Inflammatory macrophage treated with lipopolysaccharide for 4 hours (primary cell): ENCODE results near the gene ILDR2.
A peak's percentile ranks its signal among the peaks of the same experiment; 100 is the strongest.

Experiments used
- DNase-seq: peaks from one replicate; pipeline ENCODE4 v3.0.0-alpha.2; 2020

Gene ILDR2

DNA sequence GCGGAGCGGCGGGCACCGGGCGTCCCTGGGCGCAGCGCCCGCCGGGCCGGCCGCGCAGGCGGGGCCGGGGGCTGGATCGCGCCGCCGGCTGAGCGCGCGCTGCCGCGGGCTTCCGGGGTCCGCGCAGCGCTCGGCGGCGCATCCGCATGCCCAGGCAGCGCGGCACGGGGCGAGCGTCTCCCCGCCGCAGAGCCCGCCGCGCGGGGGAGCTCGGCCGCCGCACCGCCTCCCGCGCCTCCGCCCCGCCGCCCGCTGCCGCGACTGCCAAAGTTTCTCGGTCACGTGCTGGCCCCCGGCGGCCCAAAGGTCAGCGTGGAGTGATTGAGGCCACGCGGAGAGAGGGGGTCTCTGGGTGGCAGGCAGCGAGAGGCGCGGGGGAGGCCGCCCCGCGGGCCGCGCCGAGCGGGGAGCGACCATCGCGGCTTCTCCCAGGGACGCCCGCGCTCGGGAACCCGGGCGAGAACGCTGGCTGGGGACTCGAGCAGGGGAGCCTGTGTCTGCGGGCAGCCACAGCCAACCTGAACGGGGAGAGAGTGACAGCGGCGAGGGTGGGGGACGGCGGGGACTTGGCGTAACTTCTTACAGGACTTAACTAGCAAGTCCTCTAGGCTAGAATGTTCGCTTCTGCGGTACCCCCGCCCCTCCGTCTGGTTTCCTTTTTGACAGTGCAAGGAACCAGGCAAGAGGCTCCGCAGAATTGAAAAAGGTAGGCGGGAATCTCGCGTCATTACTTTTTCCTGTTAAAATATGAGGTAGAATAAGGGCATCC is at the start of gene ILDR2:
Gene ILDR2 (minus strand): TSS at position 180 of the 769 bp plus-strand sequence. CDS start 272 bp downstream, outside the sequence.
- DNase-seq, result peak; percentile 44

DNA sequence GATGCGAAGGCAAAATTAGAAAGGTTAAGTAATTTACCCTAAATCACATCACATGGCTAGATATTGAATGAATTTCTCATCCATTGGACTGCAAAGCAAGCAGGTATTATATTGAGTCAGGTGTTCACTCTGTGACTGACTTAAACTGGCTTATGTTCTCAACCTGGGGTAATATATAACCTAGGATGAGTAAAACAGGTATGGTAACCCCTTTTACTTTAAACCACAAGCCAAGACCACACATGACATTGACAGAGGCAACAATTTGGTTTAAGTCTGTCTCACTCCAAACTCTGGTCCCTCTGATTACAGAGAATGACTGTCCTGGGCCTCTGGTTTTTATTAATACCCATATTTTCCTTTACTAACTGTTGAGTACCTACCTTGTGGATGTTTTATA is 47.0 kb upstream of the ILDR2 start:
- DNase-seq, result no peak

DNA sequence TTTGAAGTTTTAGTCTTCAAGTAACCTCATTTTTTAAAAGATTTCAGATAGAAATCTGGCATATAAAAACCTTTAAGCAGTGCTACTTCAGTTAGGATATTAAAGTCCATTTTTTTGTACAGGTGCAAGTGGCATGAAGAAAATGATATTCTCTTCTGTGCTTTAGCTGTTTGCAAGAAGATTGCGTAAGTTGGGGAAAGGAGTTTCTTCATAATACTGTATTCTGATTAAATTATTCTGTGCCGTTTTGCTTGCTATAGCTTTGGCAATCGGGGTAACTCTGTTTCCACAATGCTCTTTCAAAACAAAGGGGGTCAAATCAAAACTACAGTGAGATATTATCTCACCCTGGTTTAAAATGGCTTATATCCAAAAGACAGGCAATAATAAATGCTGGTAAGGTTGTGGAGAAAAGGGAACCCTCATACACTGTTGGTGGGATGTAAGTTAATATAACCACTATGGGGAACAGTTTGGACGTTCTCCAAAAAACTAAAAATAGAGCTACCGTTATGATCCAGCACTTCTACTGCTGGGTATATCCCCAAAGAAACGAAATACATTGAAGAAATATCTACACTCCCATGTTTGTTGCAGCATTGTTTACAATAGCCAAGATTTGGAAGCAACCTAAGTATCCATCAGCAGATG is 40.9 kb upstream of the ILDR2 start:
- peak; percentile 53 for DNase-seq

GRCh38 chr1:167013108-167013929 is 38.0 kb upstream of the ILDR2 start:
- DNase-seq, result no peak

DNA sequence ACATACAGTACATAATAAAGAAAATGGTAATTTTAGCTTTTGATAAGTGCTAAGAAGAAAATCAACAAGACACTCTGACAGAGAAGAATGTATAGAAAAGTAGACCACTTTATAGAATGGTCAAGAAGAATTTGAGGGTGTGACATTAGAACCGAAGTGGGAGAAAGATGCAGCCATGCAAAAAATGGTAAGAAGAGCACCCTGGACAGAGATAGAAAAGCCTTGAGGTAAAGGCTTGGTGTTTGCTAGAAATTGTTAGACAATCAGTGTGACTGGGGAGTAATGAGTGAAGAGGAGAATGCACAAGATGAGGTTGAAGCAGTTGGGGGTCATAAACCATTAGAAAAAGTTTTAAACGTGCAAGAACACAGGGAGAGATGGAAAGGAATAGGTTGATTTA is 37.2 kb upstream of the ILDR2 start:
- no peak for DNase-seq

DNA sequence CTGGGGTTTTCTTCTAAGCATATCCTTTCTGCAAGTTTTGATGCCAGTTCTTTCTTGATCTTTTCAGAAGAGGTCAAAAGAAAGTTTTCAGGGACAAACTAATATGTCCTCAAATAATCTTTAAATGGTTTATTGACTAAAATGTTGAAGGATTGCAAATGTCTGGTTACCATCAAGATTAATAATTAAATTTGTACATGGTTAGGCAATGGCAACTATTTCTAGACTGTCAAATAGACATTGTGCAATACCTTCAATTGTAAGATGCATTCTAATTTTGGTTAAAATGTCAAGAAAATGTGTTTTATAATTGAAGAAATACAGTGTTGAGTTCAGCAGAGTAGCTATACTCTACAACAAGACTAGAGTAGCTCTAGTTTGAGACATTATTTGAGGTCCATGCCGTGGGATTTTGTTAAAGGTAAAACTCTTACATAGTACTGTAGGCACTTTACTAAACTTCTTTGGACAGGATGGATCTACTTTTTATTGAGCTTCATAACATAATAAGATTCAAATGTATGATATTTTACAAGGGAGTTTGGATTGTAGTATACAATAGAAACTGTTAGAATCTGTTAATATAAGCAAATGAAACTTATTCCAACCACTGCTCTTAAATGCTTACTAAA is 36.3 kb upstream of the ILDR2 start:
- no peak for DNase-seq

- no peak for DNase-seq
Measured at GRCh38 chr1:167003711-167004110, 28.4 kb upstream of the ILDR2 start.

GRCh38 chr1:167002354-167002753 is 27.0 kb upstream of the ILDR2 start:
- no peak for DNase-seq

DNA sequence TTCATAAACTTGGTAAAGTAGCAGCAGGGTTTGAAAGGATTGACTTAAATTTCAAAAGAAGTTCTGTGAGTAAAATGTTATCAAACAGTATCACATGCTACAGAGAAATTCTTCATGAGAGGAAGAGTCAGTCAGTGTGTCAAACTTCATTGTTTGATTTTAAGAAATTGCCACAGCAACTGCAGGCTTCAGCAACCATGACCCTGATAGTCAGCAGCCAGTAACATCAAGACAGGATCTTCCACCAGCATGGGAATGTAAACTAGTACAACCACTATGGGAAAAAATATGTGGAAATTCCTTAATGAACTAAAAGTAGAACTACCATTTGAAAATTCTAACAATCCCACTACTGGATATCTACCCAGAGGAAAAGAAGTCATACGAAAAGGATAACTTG is 25.2 kb upstream of the ILDR2 start:
- DNase-seq, result no peak

GRCh38 chr1:166999500-167000055 is 24.2 kb upstream of the ILDR2 start:
- DNase-seq, result no peak

DNA sequence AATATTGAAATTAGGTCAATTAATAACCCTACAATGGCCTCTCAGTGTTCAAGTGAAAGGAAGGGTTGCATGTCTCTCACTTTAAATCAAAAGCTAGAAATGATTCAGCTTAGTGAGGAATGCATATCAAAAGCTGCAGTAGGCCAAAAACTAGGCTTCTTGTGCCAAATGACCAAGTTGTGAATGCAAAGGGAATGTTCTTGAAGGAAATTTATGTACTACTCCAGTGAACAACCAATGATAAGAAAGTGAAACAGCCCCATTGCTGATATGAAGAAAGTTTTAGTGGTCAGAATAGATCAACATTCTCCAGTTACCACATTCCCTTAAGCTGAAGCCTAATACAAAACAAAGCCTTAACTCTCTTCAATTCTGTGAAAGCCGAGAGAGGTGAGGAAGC is 23.7 kb upstream of the ILDR2 start:
- no peak for DNase-seq

- DNase-seq, result no peak
Measured at GRCh38 chr1:166988974-166989515, 13.7 kb upstream of the ILDR2 start, which contains the start of gene MAEL. Gene MAEL, plus strand, starts transcription at chr1:166989280. Its CDS starts 73 bp downstream, at chr1:166989353.

DNA sequence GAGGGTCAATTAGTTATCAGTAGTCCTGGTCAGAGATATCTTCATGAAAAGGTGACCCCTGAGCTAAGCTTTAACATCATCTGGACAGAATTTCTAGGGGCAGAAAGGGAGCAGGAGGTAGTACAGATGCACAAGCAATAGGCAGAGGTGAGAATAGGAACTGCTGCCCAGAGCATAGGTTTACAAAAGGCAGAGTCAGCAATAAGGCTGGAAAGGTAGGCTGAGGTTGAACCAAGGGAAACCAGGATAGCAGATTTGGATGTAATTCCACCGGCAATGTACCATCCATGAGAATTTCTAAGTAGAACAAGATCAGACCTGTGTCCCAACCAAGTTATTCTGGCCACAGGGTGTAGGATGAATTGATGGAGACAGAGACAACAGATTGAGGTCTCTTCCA is 6.2 kb upstream of the ILDR2 start:
- no peak for DNase-seq

DNA sequence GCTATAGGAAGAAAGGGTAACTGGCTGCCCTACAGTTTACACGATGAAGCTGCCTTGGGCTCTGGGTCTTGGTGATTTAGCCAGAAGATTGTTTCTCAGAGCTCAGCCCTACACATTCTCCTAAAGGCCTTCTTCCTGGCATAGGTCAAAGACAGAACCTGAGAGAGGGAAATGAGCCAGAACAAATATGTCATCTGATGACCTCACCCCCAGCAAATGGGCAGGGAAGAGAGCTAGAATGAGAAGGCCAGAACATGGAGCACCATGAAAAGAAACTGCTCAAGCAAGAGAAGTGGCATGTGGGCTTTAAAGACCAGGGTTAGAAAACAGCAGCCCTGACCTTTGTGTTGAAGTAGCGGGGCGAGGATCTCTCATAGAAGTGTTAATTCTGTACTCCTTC is 5.5 kb upstream of the ILDR2 start:
- no peak for DNase-seq

DNA sequence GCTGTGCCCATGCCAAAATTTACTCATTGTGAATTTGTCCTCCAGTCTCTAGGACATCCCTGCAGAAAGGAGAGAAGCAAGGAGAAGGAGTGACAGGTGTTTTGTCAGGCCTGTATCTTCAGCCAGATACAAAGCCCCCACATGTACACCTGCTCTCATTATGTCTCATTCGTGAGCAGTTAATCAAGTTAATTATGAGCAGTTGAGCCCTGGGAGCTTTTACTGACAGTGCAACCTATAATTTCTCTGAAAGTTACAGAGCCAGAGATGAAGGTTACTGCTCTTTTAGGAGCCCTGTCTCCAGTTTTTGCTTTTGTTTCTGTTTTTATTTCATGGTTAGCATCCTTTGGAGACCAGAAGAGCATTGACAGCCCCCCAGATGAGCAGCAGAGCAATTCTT is 5.0 kb upstream of the ILDR2 start:
- no peak for DNase-seq

DNA sequence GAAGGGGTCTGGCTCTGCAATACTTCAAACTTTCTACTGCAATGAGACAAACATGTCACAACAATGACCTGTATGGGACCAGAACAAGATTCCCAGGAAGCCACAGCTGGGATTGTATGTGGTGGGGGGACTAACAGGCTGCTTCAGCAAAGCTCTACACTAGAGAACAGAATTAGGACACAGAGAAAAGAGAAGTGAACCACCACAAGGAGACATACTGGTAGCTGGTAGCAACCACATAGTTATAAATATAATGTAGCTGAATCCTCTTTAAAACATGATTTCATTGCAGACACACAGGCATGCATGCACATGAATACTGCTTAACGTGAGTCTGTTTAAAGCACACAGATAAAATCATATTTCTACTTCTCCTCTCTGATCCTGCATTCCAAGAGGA is 3.5 kb upstream of the ILDR2 start:
- DNase-seq, result no peak

DNA sequence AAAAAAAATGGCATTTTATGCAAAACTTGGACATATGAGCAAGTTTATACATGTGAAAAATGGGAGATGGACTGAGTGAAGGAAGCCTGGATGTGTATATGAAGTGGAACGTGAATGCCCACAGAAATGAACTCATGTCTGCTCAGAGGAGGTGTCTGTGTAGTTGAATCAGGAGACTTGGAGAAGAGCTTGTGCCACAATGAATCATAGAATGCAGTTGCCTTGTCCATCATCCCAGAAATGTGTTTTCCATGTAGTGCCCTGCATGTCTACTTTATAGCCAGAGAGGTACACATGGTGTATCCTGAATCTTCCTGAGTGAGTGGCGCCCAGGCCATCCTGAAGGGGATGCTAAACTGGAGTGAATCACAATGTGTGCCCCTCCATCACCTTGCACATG is 2.6 kb upstream of the ILDR2 start:
- DNase-seq, result no peak

- no peak for DNase-seq
Measured at GRCh38 chr1:166974647-166975345, 544 bp downstream of the ILDR2 start.

DNA sequence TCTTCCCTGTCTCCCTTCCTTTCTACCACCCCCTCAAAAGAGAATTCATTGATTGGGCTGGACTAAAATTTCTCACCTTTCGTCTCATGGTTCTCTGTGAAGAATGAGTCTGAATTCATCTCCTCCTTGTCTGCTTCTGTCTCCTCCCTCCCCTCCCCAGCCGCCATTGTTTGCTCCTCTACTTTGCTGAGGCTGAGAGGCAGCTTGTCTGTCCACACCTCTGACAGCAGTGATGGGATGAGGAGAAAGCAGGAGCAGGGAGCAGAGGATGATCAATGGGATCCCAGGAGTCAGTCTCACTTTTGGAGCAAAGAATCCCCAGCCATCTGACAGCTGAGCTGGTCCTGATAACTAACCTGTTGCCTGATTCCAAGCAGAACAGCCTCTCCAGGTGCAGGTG is 2.5 kb downstream of the ILDR2 start:
- no peak for DNase-seq

- no peak for DNase-seq
Measured at GRCh38 chr1:166972193-166972592, 3.1 kb downstream of the ILDR2 start.

DNA sequence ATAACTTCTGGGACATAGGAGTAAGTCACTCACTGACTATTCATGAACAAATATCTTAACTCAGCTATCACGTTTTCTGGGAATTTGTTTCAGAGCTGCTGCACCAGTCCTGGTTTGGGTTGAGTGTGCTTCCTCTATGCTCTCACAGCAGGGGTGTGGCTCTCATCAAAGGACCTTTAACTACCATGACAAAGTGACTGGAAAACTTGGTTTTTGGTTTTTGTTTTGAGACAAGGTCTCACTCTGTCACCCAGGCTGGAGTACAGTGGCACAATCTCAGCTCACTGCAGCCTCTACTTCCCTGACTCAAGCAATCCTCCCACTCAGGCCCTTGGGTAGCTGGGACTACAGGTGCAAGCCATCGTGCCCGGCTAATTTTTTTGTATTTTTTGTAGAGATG is 4.1 kb downstream of the ILDR2 start:
- no peak for DNase-seq
